Activated CD4-positive, alpha-beta T cell treated with anti-CD3 and anti-CD28 coated beads, Interleukin-2, amount 10 ng/mL, durations not matched to agents 7 days and 5 days (primary cell): ENCODE data around the gene GNG2. TPM values are rescaled to one million over a fixed set of nuclear protein-coding genes. Genes with fewer than 3 reads are reported as not detected.

ENCODE experiments used
- CTCF ChIA-PET: fragments of 350-600 bp; sonication (Branson Sonifier 250); formaldehyde crosslinking; loops from one replicate; lab custom pipeline; 2021; ENCODE audit warnings: antibody characterized with exemption; lab: Charles Lee
- POLR2A ChIA-PET: fragments of 350-600 bp; sonication (Branson Sonifier 250); formaldehyde crosslinking; loops from one replicate; lab custom pipeline; 2021; ENCODE audit warnings: antibody characterized with exemption; lab: Charles Lee
- DNase-seq: peaks from one replicate; pipeline ENCODE4 v3.0.0-alpha.2; 2020
- H3K27ac Mint-ChIP-seq: one replicate; pipeline ENCODE4 v1.8.0; 2021; ENCODE audit warnings: mild to moderate bottlenecking, moderate library complexity, mixed read lengths
- H3K27me3 Mint-ChIP-seq: one replicate; pipeline ENCODE4 v1.8.0; 2021; ENCODE audit warnings: mixed read lengths
- H3K36me3 Mint-ChIP-seq: one replicate; pipeline ENCODE4 v1.8.0; 2021; ENCODE audit warnings: low read depth, mixed read lengths
- H3K4me1 Mint-ChIP-seq: one replicate; pipeline ENCODE4 v1.8.0; 2021; ENCODE audit warnings: mixed read lengths
- H3K4me3 Mint-ChIP-seq: one replicate; pipeline ENCODE4 v1.8.0; 2021; ENCODE audit warnings: mild to moderate bottlenecking, moderate library complexity, mixed read lengths
- H3K9me3 Mint-ChIP-seq: one replicate; pipeline ENCODE4 v1.8.0; 2021; ENCODE audit warnings: mixed read lengths
- total RNA-seq, 2 experiments: library from RNA; stranded (reverse); gene quantifications; one replicate each; pipeline ENCODE4 v1.2.3, GENCODE V29; 2021

Gene GNG2
- total RNA-seq, 2 experiments from 2014 or later: 248 to 260 TPM

GRCh38 chr14:51908086-51908485 is 47.7 kb downstream of the GNG2 start:
- no peak overlapping the region for H3K4me3 Mint-ChIP-seq
- CTCF ChIA-PET: no interaction called here
- no peaks in the 10 kb centered on the region for H3K27me3 Mint-ChIP-seq
- no peak overlapping the region for H3K27ac Mint-ChIP-seq
- no peak for DNase-seq
- POLR2A ChIA-PET: no interaction called here
- peaks cover 25% of the 10 kb centered on the region for H3K9me3 Mint-ChIP-seq
- peaks cover 78% of the 10 kb centered on the region for H3K36me3 Mint-ChIP-seq
- peaks cover 43% of the 10 kb centered on the region for H3K4me1 Mint-ChIP-seq

- CTCF ChIA-PET: interaction anchor here (0.8 to 1.4 kb wide), 4 partner anchors 8 to 132 kb away, joined by 3 read pairs; no protein-coding TSS in a partner anchor
- Mint-ChIP-seq H3K4me3 (no peak overlapping the region), H3K27ac (no peak overlapping the region)
Measured at GRCh38 chr14:51912112-51912786, 51.8 kb downstream of the GNG2 start.

GRCh38 chr14:51914310-51914709 is 53.9 kb downstream of the GNG2 start:
- CTCF ChIA-PET: interaction anchor here (1.4 kb wide), 1 partner anchor 10 kb away, joined by 3 read pairs; no protein-coding TSS in a partner anchor
- Mint-ChIP-seq H3K27me3 (no peaks in the 10 kb centered on the region), H3K36me3 (peaks cover 61% of the 10 kb centered on the region), H3K9me3 (peaks cover 2% of the 10 kb centered on the region), H3K27ac (no peak overlapping the region), H3K4me1 (peaks cover 39% of the 10 kb centered on the region), H3K4me3 (no peak overlapping the region)
- POLR2A ChIA-PET: no interaction called here
- no peak for DNase-seq

More at GRCh38 chr14:51912112-51912786, 51.8 kb downstream of the GNG2 start:
- no peaks in the 10 kb centered on the region for H3K27me3 Mint-ChIP-seq
- peaks cover 39% of the 10 kb centered on the region for H3K4me1 Mint-ChIP-seq
- POLR2A ChIA-PET: no interaction called here
- no peak for DNase-seq
- H3K9me3 Mint-ChIP-seq: peaks cover 6% of the 10 kb centered on the region
- H3K36me3 Mint-ChIP-seq: peaks cover 74% of the 10 kb centered on the region

- no peak overlapping the region for H3K27ac Mint-ChIP-seq
- POLR2A ChIA-PET: no interaction called here
- peaks cover 2% of the 10 kb centered on the region for H3K9me3 Mint-ChIP-seq
- CTCF ChIA-PET: interaction anchor here (0.5 kb wide), 1 partner anchor 36 kb away, joined by 4 read pairs; no protein-coding TSS in a partner anchor
- no peak for DNase-seq
- H3K36me3 Mint-ChIP-seq: peaks cover 57% of the 10 kb centered on the region
- peaks cover 19% of the 10 kb centered on the region for H3K4me1 Mint-ChIP-seq
- no peaks in the 10 kb centered on the region for H3K27me3 Mint-ChIP-seq
- H3K4me3 Mint-ChIP-seq: no peak overlapping the region
Measured at GRCh38 chr14:51917193-51917592, 56.8 kb downstream of the GNG2 start.

GRCh38 chr14:51921026-51921425 is 60.6 kb downstream of the GNG2 start:
- H3K27ac Mint-ChIP-seq: no peak overlapping the region
- H3K9me3 Mint-ChIP-seq: peaks cover 2% of the 10 kb centered on the region
- peaks cover 55% of the 10 kb centered on the region for H3K36me3 Mint-ChIP-seq
- ChIA-PET CTCF (interaction anchor here (1.0 to 1.8 kb wide), 3 partner anchors 9 to 38 kb away, joined by 3 to 4 read pairs (median 3); no protein-coding TSS in a partner anchor), POLR2A (no interaction called here)
- no peak for DNase-seq
- H3K4me1 Mint-ChIP-seq: peaks cover 22% of the 10 kb centered on the region
- no peaks in the 10 kb centered on the region for H3K27me3 Mint-ChIP-seq
- no peak overlapping the region for H3K4me3 Mint-ChIP-seq

GRCh38 chr14:51922624-51923023 is 62.2 kb downstream of the GNG2 start:
- POLR2A ChIA-PET: no interaction called here
- Mint-ChIP-seq H3K9me3 (peaks cover 4% of the 10 kb centered on the region), H3K36me3 (peaks cover 52% of the 10 kb centered on the region), H3K27me3 (no peaks in the 10 kb centered on the region), H3K27ac (no peak overlapping the region), H3K4me1 (peaks cover 36% of the 10 kb centered on the region), H3K4me3 (no peak overlapping the region)
- CTCF ChIA-PET: interaction anchor here (0.8 to 1.8 kb wide), 2 partner anchors 18 to 29 kb away, joined by 3 to 5 read pairs; no protein-coding TSS in a partner anchor
- DNase-seq: no peak

- CTCF ChIA-PET: interaction anchor here (1.8 kb wide), 1 partner anchor 27 kb away, joined by 5 read pairs; no protein-coding TSS in a partner anchor
Measured at GRCh38 chr14:51924600-51924999, 64.2 kb downstream of the GNG2 start.

GRCh38 chr14:51925980-51926379 is 65.6 kb downstream of the GNG2 start:
- POLR2A ChIA-PET: interaction anchor here (0.7 kb wide), 1 partner anchor 42 kb away, joined by 3 read pairs; no protein-coding TSS in a partner anchor
- peaks cover 4% of the 10 kb centered on the region for H3K9me3 Mint-ChIP-seq
- no peaks in the 10 kb centered on the region for H3K27me3 Mint-ChIP-seq
- H3K4me1 Mint-ChIP-seq: peaks cover 59% of the 10 kb centered on the region
- DNase-seq: no peak
- H3K4me3 Mint-ChIP-seq: no peak overlapping the region
- no peak overlapping the region for H3K27ac Mint-ChIP-seq
- CTCF ChIA-PET: no interaction called here
- H3K36me3 Mint-ChIP-seq: peaks cover 68% of the 10 kb centered on the region

More at GRCh38 chr14:51924600-51924999, 64.2 kb downstream of the GNG2 start:
- Mint-ChIP-seq H3K9me3 (peaks cover 4% of the 10 kb centered on the region), H3K27me3 (no peaks in the 10 kb centered on the region), H3K27ac (no peak overlapping the region), H3K36me3 (peaks cover 66% of the 10 kb centered on the region), H3K4me3 (no peak overlapping the region), H3K4me1 (peaks cover 50% of the 10 kb centered on the region)
- no peak for DNase-seq
- POLR2A ChIA-PET: no interaction called here

- Mint-ChIP-seq H3K27me3 (no peaks in the 10 kb centered on the region), H3K36me3 (peaks cover 68% of the 10 kb centered on the region), H3K9me3 (peaks cover 4% of the 10 kb centered on the region), H3K4me3 (no peak overlapping the region), H3K4me1 (peaks cover 64% of the 10 kb centered on the region), H3K27ac (no peak overlapping the region)
- ChIA-PET CTCF (no interaction called here), POLR2A (interaction anchor here (0.7 kb wide), 1 partner anchor 42 kb away, joined by 3 read pairs; no protein-coding TSS in a partner anchor)
- no peak for DNase-seq
Measured at GRCh38 chr14:51926449-51926848, 66.0 kb downstream of the GNG2 start.

GRCh38 chr14:51928568-51928967 is 68.2 kb downstream of the GNG2 start:
- Mint-ChIP-seq H3K36me3 (peaks cover 70% of the 10 kb centered on the region), H3K9me3 (peaks cover 4% of the 10 kb centered on the region), H3K4me3 (no peak overlapping the region), H3K4me1 (peaks cover 59% of the 10 kb centered on the region), H3K27me3 (no peaks in the 10 kb centered on the region), H3K27ac (no peak overlapping the region)
- no peak for DNase-seq
- ChIA-PET CTCF (interaction anchor here (1.0 kb wide), 1 partner anchor 987 kb away, joined by 3 read pairs; no protein-coding TSS in a partner anchor), POLR2A (no interaction called here)

- POLR2A ChIA-PET: no interaction called here
- Mint-ChIP-seq H3K4me3 (no peak overlapping the region), H3K27ac (no peak overlapping the region), H3K36me3 (peaks cover 71% of the 10 kb centered on the region), H3K9me3 (peaks cover 4% of the 10 kb centered on the region), H3K4me1 (peaks cover 57% of the 10 kb centered on the region), H3K27me3 (no peaks in the 10 kb centered on the region)
- no peak for DNase-seq
- CTCF ChIA-PET: no interaction called here
Measured at GRCh38 chr14:51929166-51929565, 68.8 kb downstream of the GNG2 start.

GRCh38 chr14:51929910-51930682 is 69.7 kb downstream of the GNG2 start:
- Mint-ChIP-seq H3K27me3 (no peaks in the 10 kb centered on the region), H3K27ac (peak overlapping the region; percentile 43), H3K36me3 (peaks cover 69% of the 10 kb centered on the region), H3K4me3 (no peak overlapping the region), H3K4me1 (peaks cover 52% of the 10 kb centered on the region), H3K9me3 (peaks cover 4% of the 10 kb centered on the region)
- DNase-seq: no peak
- POLR2A ChIA-PET: no interaction called here
- CTCF ChIA-PET: no interaction called here

GRCh38 chr14:51931308-51931707 is 70.9 kb downstream of the GNG2 start:
- Mint-ChIP-seq H3K27me3 (no peaks in the 10 kb centered on the region), H3K27ac (no peak overlapping the region), H3K9me3 (peaks cover 4% of the 10 kb centered on the region), H3K4me1 (peaks cover 52% of the 10 kb centered on the region), H3K4me3 (no peak overlapping the region), H3K36me3 (peaks cover 67% of the 10 kb centered on the region)
- CTCF ChIA-PET: no interaction called here
- POLR2A ChIA-PET: no interaction called here
- no peak for DNase-seq
